HG02571 (cell line): ENCODE measurements around the gene ZNF182.
"Not testable (repeated sequence)": the region's sequence is repeated elsewhere in the genome, so short reads cannot be mapped to it uniquely, and the experiment has no call there.

Source experiments
- ATAC-seq: cut with Tn5 transposase; IDR thresholded peaks from one replicate; pipeline ENCODE4 v1.9.1; 2021; ENCODE audit warnings: mild to moderate bottlenecking, moderate library complexity; ENCODE audit not compliant: unreplicated experiment

The ZNF182 gene

GRCh38 chrX:48002319-48002718 lies 1.5 kb downstream of the ZNF182 start:
- ATAC-seq: no peak

- no peak for ATAC-seq
Measured at GRCh38 chrX:48001260-48001659, 2.5 kb downstream of the ZNF182 start.

- ATAC-seq: no peak
Measured at GRCh38 chrX:47992669-47993068, 11.1 kb downstream of the ZNF182 start.

GRCh38 chrX:47992095-47992380 lies 11.8 kb downstream of the ZNF182 start:
- ATAC-seq: no peak

GRCh38 chrX:47991263-47992094 lies 12.3 kb downstream of the ZNF182 start:
- ATAC-seq: no peak

GRCh38 chrX:47976254-47977151 lies 27.3 kb downstream of the ZNF182 start:
- no peak for ATAC-seq

- ATAC-seq: no peak
Measured at GRCh38 chrX:47973235-47973634, 30.6 kb downstream of the ZNF182 start.

GRCh38 chrX:47965526-47965925 lies 38.3 kb downstream of the ZNF182 start:
- ATAC-seq: not testable (repeated sequence)

GRCh38 chrX:47961830-47962229 lies 42.0 kb downstream of the ZNF182 start:
- not testable (repeated sequence) for ATAC-seq

GRCh38 chrX:47960406-47960805 lies 43.4 kb downstream of the ZNF182 start:
- no peak for ATAC-seq

GRCh38 chrX:47958761-47959342 lies 44.9 kb downstream of the ZNF182 start:
- ATAC-seq: no peak

GRCh38 chrX:47958206-47958605 lies 45.6 kb downstream of the ZNF182 start:
- not testable (repeated sequence) for ATAC-seq

- no peak for ATAC-seq
Measured at GRCh38 chrX:47956016-47956415, 47.8 kb downstream of the ZNF182 start.

- not testable (repeated sequence) for ATAC-seq
Measured at GRCh38 chrX:47955295-47955694, 48.5 kb downstream of the ZNF182 start.

- ATAC-seq: no peak
Measured at GRCh38 chrX:47941423-47941822, 62.4 kb downstream of the ZNF182 start.

- no peak for ATAC-seq
Measured at GRCh38 chrX:47940448-47940847, 63.3 kb downstream of the ZNF182 start.

GRCh38 chrX:47936940-47937317 lies 66.9 kb downstream of the ZNF182 start:
- no peak for ATAC-seq

GRCh38 chrX:47936224-47936939 lies 67.4 kb downstream of the ZNF182 start:
- ATAC-seq: no peak

GRCh38 chrX:47933946-47934345 lies 69.8 kb downstream of the ZNF182 start:
- no peak for ATAC-seq

- not testable (repeated sequence) for ATAC-seq
Measured at GRCh38 chrX:47931970-47932369, 71.8 kb downstream of the ZNF182 start.

GRCh38 chrX:47927212-47927611 lies 76.6 kb downstream of the ZNF182 start:
- no peak for ATAC-seq
